Kasumi-1 (cell line): ENCODE results near the gene ARMH4.
A peak's percentile ranks its signal among the peaks of the same experiment; 100 is the strongest.

Experiments used
- DNase-seq, 2 experiments: peaks; one replicate each; lab custom pipeline; 2025; lab: John Stamatoyannopoulos, UW

Gene ARMH4

GRCh38 chr14:58027904-58028303 is 124.1 kb downstream of the ARMH4 start:
- peak; percentile 5 to 23 for DNase-seq

DNA sequence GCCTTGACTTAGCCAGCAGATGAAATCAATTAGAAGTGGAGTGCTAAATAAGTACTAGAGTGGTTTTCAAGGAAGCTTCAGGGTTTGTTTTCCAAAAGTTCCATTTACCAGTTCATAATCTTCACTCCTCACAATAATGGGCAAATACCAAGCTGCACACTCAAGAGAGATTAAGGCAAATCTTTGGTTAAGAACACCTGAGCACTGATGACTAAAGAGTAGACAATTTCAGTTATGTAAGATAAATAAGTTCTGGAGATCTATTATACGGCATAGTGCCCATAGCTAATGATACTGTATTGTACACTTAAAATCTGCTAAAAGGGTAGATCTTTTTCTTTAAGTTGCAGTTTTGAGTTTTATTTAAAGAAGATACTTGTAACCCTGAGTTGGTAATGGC is 125.0 kb downstream of the ARMH4 start:
- DNase-seq, result no peak

DNA sequence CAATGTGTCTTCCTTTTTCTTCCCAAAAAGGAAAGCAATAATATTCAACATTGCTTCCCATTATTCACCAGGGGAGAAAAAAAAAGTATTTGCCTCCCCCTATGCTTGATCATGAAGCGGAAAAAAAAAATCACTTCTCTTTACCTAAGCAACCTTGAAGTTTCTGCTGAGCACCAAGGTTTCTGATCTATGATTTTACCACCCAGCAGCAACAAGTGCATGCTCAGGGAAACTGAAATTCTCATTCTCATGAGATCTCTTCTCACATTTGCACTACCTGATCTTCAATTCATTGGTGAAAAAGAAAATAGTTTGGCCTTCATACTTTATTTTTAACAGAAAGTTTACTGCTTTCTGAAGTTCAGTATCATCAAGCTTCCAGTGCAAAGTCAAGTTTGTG is 125.8 kb downstream of the ARMH4 start:
- no peak for DNase-seq

DNA sequence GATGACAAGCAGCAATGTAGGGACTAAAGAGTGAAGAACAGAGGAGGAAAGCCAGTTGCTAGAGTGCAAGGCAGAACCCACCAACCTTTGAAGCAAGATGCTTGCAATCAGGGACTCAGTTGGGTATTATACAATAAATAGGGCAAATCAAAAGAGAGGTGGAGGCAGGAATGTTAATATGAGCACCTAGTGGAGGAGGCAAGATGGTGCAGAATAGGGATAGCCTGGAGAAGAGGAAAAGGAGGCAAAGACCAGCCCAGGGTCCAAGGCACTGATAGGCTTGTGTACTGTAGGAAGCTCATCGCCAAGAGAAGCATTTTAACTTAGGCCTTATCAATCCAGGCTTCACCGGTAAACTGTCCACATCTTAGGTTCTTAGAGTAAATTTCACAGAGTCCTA is 137.2 kb downstream of the ARMH4 start:
- no peak for DNase-seq

GRCh38 chr14:58002618-58003017 is 149.4 kb downstream of the ARMH4 start:
- no peak for DNase-seq

DNA sequence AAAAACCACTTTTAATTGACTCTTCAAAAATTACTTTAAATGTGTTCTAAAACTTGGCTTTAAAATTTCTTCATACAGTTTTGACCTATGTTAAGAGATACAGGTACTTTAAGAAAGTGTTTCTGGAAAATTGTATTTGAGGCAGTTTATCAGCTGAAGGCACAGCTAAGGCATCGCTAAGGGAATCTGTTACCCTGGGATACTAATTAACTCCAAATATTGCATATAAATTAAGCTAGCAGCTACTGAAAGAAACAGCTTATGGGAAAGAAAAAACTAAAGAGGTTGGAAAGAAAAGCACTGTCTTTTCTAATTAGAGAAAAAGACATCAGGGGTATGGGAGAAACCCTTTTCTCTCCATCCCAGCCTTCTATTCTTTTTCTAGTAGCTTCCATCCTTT is 152.0 kb downstream of the ARMH4 start:
- no peak for DNase-seq

- no peak for DNase-seq
Measured at GRCh38 chr14:57999471-57999870, 152.5 kb downstream of the ARMH4 start.

- DNase-seq, result no peak
Measured at GRCh38 chr14:57998766-57999165, 153.2 kb downstream of the ARMH4 start.

DNA sequence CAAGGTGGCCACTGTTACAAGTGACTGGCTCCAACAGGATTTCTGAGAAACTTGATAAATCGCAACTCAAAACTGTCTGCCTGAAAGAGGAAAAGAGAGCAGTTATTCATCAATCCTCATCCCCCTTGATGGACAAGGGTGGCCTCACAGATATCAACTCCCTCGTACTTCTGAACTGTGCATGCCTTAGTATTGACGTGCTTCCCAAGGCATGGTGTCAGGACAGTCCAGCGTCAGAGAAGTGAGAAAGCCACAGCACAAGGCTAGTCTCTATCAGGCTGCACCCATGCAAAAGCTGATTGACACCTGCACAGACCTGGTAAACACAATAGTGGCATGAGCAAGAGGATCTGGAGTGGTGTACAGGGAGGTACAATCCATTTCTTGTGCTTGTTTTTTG is 160.7 kb downstream of the ARMH4 start:
- no peak for DNase-seq

- DNase-seq, result no peak
Measured at GRCh38 chr14:57988445-57988844, 163.6 kb downstream of the ARMH4 start.

DNA sequence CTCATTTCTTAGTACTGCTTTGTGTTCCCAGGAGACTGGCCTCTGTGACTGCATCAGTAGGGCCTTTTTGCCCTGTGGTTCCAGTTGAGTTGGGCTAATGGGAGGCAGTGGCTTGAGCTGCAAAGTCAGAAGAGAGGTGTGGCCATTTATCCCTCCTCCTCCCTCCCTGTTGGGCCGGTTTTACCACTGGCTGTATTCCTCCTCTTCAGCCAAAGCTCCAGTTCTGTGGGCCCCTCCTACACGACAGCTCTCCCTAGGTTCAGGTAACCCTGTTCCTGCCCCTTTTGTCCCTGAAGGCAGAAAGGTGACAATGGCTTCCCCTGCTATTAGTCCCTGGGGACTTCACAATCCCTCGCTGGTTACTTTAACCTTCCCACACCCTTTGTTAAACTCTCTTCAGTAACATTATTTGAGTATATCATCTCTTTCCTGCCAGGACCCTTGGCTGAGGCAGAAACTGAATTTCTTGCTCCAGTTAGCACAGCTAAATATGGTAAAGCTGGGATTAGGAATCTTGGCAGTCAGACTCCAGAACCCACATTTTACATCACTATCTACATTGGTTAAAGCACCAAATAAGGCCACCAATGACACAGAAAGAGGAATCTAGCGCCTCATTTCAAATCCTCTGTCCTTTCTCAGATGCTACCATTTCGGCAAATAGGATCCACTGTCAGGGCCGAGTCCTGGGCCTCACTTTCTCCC is 164.3 kb downstream of the ARMH4 start:
- no peak for DNase-seq

DNA sequence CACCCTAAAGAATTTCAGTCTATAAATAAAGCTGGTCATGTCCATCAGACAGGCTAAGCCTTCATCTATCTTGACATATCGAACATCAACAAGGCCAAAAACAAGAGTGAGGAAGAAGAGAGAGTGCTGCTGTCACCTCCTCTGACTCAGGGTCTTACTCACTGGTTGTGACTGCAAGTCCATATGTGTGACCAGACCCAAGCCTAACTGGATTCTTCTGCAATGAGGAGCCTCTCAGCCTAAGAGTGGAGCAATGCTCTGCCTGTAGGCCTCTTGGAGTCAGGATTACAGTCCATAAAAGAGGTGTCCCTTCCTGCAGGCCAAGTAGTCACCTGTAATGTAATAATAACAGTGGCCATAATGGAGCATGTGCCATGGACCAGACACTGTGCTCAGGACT is 165.0 kb downstream of the ARMH4 start:
- no peak for DNase-seq

GRCh38 chr14:57982804-57983634 is 169.0 kb downstream of the ARMH4 start:
- no peak for DNase-seq

GRCh38 chr14:57981817-57982560 is 170.0 kb downstream of the ARMH4 start:
- no peak for DNase-seq

GRCh38 chr14:57979376-57980048 is 172.5 kb downstream of the ARMH4 start:
- DNase-seq, result no peak

- DNase-seq, result no peak
Measured at GRCh38 chr14:57976701-57977100, 175.3 kb downstream of the ARMH4 start.

DNA sequence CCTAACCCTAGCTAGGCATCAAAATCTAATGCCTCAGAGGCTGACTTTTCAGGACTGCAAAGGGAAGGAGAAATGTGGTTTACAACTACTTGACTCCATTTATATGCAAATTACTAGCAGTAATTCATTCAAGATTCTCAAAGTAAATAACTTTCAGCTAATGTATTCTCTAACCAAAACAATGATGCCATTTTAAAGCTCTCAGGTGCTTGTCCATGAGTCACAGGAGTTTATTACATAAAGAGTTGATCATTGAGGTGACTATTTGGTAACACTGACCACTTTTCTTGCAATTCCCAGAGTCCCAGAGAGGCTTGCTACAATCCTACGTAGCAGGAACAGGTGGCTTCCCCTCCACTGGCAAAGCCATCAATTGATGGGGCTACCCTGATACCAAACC is 177.1 kb downstream of the ARMH4 start:
- DNase-seq, result no peak

GRCh38 chr14:57970594-57970993 is 181.4 kb downstream of the ARMH4 start:
- DNase-seq, result no peak

- DNase-seq, result no peak
Measured at GRCh38 chr14:57970175-57970574, 181.8 kb downstream of the ARMH4 start.

- DNase-seq, result no peak
Measured at GRCh38 chr14:57963071-57963470, 188.9 kb downstream of the ARMH4 start.

- no peak for DNase-seq
Measured at GRCh38 chr14:57962325-57963035, 189.5 kb downstream of the ARMH4 start.

DNA sequence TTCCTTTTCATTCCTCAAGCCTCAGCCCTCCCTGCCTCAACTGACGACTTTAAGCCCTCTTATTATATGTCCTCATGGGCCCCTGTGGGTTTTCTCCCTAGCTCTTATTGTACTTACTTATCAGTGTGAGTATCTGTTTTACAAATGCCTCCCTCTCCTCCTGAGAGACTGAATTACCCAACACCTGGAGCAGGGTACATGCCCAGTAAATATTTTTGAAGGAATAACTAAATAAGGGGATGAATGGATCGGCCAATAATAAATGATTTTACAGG is 190.3 kb downstream of the ARMH4 start:
- no peak for DNase-seq
